ENCODE data around the gene SEMA4B.
A peak's percentile ranks its signal among the peaks of the same experiment; 100 is the strongest.
"Not testable (repeated sequence)": the region's sequence is repeated elsewhere in the genome, so short reads cannot be mapped to it uniquely, and the experiment has no call there.

The SEMA4B gene

GRCh38 chr15:90228960-90229359 lies 27.8 kb downstream of the SEMA4B start:
- no peak for DNase-seq

- no peak for DNase-seq
Measured at GRCh38 chr15:90230071-90230494, 29.0 kb downstream of the SEMA4B start.

- no peak for DNase-seq
Measured at GRCh38 chr15:90230610-90231009, 29.5 kb downstream of the SEMA4B start.

- peak; percentile 91 for DNase-seq
Measured at GRCh38 chr15:90231028-90232017, 30.2 kb downstream of the SEMA4B start.

- peak; percentile 22 for DNase-seq
Measured at GRCh38 chr15:90232196-90232595, 31.1 kb downstream of the SEMA4B start.

- no peak for DNase-seq
Measured at GRCh38 chr15:90232941-90233386, 31.8 kb downstream of the SEMA4B start.

GRCh38 chr15:90233387-90234095 lies 32.4 kb downstream of the SEMA4B start, which contains the start of gene CIB1:
CIB1 (minus strand) TSS chr15:90233941; CDS start chr15:90233885, 56 bp downstream.
- peak; percentile 98 for DNase-seq

- DNase-seq, result no peak
Measured at GRCh38 chr15:90234096-90234988, 33.2 kb downstream of the SEMA4B start, which contains the start of gene GDPGP1. GDPGP1 (plus strand) TSS chr15:90234209; CDS start chr15:90240909, 6,700 bp downstream.

DNA sequence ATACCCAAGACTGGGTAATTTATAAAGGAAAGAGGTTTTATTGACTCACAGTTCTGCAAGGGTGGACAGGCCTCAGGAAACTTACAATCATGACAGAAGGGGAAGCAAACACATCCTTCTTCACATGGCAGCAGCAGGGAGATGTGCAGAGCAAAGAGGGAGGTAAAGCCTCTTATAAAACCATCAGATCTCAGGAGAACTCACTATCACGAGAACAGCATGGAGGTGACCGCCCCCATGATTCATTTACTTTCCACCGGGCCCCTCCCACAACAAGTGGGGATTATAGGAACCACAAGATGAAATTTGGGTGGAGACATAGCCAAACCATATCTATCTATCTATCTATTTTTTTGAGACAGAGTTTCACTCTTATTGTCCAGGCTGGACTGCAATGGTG lies 38.2 kb downstream of the SEMA4B start:
- DNase-seq, result no peak

DNA sequence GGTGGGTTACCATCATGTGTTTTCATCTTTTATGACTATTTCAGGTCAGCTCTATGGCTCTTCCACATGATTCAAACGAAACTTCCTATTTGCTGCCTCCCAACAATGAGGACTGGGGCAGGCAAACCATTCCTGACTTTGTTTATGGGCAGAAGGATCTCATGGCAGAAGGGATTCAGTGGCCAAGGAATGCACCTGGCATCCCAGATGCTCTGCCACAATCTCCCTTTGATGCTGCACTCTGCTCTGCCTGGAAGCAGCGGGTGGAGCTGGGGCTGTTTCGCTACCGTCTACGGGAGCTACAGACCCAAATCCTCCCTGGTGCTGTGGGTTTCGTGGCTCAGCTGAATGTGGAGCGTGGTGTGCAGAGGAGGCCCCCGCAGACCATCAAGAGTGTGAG lies 39.7 kb downstream of the SEMA4B start:
- no peak for DNase-seq

DNA sequence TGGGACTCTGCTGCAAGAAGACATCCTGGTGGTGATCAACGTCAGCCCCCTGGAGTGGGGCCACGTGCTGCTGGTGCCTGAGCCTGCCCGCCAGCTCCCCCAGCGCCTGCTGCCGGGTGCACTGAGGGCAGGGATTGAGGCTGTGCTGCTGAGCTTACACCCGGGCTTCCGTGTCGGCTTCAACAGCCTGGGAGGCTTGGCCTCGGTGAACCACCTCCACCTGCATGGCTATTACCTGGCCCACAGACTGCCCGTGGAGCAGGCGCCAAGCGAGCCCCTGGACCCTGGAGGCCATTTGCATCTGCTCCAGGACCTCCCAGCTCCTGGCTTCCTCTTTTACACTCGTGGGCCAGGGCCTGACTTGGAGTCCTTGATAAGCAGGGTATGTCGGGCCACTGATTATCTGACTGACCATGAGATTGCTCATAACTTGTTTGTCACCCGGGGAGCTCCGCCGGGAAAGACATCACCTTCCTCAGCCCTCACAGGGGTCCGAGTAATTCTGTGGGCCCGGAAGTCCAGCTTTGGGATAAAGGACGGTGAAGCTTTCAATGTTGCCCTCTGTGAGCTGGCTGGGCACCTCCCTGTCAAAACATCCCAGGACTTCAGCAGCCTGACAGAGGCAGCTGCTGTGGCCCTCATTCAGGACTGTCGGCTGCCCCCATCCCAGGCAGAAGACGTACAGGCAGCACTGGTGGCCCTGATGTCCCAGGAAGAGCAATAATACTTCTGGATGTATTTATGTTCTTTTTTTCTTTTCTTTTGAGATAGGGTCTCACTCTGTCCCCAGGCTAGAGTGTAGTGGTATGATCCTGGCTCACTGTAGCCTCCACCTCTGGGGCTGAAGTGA lies 40.4 kb downstream of the SEMA4B start:
- no peak for DNase-seq

DNA sequence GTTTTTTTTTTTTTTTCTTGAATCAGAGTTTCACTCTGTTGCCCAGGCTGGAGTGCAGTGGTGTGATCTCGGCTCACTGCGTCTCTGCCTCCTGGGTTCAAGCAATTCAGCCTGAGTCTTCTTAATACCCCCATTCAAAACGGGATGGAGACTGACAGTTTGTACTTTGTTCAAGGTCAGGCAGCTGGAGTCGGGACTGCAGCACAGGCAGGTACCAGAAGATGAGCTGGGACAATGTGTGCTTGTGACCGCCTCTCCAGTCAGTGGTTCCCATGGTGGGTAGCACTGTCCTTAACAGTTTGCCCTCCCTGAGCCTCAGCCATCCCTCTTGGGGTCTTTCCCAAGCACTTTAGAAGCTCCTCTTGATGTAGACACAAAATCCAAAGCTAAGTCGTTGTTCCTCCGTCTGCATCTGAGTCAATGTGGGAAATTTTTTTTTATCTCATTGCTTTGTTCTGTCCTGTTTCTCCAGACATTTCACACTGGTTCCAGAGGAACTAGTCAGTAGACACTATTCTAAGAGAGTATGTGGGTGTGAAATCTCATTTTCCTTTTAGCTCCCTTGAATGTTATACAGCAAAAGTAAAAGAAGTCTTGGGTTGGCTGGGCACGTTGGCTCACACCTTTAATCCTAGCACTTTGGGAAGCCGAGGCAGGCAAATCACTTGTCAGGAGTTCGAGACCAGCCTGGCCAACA lies 43.0 kb downstream of the SEMA4B start:
- no peak for DNase-seq

- no peak for DNase-seq
Measured at GRCh38 chr15:90248789-90249202, 47.7 kb downstream of the SEMA4B start.

- DNase-seq, result peak; percentile 76
Measured at GRCh38 chr15:90249203-90249863, 48.2 kb downstream of the SEMA4B start, which contains the start of gene TTLL13. TTLL13 (plus strand) TSS chr15:90249556; CDS start chr15:90250631, 1,075 bp downstream.

DNA sequence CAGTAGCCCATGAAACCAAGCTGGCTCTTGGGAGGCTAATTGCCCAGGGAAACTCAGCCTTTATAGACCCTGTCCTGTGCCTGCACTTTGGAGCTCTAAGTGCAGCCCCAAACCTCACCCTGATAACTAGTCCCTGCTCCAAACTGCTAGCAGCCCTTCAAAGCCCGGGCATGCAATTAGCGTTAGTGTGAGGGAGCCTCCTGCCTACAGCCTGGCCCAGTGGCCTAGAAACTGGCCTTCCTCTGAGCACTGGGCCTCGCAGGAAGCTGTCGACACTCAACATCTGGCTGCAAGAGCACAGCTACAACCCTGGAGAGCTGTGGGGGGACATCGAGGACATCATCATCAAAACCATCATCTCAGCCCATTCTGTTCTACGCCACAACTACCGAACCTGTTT lies 56.6 kb downstream of the SEMA4B start:
- DNase-seq, result no peak

- no peak for DNase-seq
Measured at GRCh38 chr15:90259524-90259923, 58.4 kb downstream of the SEMA4B start.

DNA sequence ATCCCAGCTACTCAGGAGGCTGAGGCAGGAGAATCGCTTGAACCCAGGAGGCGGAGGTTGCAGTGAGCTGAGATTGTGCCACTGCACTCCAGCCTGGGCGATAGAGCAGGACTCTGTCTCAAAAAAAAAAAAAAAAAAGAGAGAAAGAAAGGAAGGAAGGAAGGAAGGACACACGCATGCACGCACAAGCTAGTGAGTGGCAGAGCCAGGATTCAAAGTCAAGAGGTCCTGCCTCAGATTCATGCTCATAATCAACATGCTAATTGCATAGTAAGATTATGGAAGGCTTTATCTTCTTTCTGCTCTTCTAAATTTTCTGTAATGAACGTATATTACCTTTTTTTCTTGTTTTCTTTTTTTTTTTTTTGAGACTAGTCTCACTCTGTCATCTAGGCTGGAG lies 59.6 kb downstream of the SEMA4B start:
- not testable (repeated sequence) for DNase-seq

- DNase-seq, result no peak
Measured at GRCh38 chr15:90261811-90262210, 60.7 kb downstream of the SEMA4B start.

GRCh38 chr15:90262426-90262825 lies 61.3 kb downstream of the SEMA4B start:
- no peak for DNase-seq

DNA sequence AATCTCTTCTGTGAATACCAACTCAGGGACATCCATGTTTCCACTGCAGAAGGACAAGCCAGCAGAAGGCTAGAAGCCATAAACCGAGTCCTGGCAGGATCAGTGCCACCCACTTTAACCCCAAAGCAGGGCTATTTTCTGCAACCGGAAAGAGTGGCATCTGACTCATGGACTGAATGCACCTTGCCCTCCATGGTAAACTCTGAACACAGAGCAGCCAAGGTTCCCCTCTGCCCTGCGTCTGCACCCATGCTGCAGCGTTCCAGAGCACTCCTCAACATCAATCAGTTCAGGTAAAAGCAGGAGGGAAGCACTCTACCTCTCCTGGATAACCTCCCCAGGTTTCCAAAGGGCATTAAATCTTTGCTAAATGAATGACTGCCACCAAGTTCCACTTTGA lies 63.5 kb downstream of the SEMA4B start:
- peak; percentile 40 for DNase-seq
